NCI-H2029 (cell line): Measurements from ENCODE around the gene MUC5AC.

Experiments
- DNase-seq: peaks from one replicate; lab custom pipeline; 2025; lab: John Stamatoyannopoulos, UW

The MUC5AC gene

GRCh38 chr11:1121813-1122663, 35.7 kb upstream of the MUC5AC start:
- no peak for DNase-seq

DNA sequence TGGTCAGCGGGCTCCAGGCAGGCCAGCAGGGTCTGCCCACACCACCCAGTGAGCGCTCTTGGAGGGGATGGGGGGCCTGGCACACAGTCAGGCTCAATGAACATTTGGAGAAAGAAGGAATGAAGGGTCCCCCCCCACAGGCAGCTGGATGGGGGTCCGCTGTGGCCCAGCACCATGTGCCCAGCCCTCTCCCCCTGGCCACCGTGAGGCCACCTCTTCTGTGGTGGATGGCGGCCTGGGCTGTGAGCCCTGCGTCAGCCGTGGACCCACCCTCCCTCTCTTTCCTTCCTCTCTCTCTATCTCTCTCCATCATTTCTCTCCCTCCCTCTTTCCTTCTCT, 35.1 kb upstream of the MUC5AC start:
- no peak for DNase-seq

- no peak for DNase-seq
Measured at GRCh38 chr11:1123970-1124369, 33.8 kb upstream of the MUC5AC start.

- no peak for DNase-seq
Measured at GRCh38 chr11:1125803-1126202, 31.9 kb upstream of the MUC5AC start.

DNA sequence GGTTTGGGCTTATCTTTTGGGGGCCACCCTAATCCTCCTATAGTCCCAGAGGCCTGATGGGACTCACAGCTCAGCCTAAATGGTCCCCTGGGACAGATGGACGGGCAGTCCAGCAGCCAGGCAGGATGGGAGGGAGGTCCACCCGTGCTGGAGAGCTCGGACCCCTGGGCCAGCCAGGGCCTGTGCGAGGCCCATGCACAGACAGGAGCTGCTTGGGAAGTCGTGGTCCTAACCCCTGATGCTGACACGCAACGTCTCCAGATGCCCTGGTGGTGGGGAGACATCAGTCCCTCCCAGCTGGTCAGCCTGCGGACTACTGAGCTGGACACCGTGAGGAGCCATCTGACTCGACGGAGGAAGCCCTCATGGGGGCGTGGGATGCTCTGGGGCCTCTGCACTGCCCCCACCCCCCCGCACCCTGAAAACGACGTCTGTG, 31.2 kb upstream of the MUC5AC start:
- no peak for DNase-seq

GRCh38 chr11:1126935-1127663, 30.7 kb upstream of the MUC5AC start:
- no peak for DNase-seq

- DNase-seq, result no peak
Measured at GRCh38 chr11:1127664-1128162, 30.0 kb upstream of the MUC5AC start.

- DNase-seq, result no peak
Measured at GRCh38 chr11:1128311-1129142, 29.2 kb upstream of the MUC5AC start.

GRCh38 chr11:1129143-1129610, 28.6 kb upstream of the MUC5AC start:
- no peak for DNase-seq

DNA sequence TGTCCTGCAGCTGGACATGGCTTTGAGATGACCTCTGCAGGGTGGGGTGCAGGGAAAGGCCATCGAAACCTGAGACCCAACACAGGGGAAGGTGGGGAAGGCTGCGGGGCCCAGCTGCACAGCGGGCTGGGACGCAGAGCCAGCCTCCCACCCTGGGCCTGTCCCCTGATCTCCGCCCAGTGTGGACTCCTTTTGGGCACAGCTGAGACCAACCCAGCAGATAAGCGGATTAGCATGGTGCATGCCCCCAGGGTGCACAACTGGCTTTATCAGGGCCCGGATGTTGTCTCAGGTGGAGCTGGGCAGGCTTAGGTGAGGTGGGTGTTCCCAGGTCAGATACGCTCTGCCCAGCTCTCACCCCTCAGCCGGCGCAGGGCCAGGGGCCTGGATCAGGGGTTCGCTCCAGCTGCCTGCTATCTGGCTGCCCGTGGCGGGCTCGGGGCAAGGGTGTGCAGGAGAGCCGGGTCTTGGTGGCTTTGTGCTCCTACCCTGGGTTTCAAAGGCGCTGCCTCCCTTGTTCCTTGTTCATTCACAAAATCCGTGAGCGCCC, 28.1 kb upstream of the MUC5AC start:
- DNase-seq, result no peak

GRCh38 chr11:1130276-1131032, 27.3 kb upstream of the MUC5AC start:
- no peak for DNase-seq

- no peak for DNase-seq
Measured at GRCh38 chr11:1131033-1131911, 26.5 kb upstream of the MUC5AC start.

- no peak for DNase-seq
Measured at GRCh38 chr11:1134848-1135445, 22.8 kb upstream of the MUC5AC start.

DNA sequence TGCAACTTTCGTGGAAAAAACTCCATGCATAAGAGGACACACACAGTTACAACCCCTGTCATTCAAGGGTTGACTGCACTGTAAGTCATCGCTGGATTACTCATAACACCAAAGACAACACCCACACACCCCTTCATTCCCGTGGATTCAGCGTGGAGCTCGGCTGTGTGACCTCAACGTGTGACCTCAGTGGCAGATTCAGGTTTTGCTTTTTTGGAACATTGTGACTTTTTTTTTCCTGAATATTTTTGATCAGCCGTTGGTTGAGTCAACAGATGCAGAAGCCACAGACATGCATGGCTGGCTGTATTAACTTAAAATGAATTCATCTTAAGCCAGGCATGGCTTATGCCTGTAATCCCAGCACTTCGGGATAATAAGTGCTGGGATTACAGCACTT, 19.7 kb upstream of the MUC5AC start:
- no peak for DNase-seq

DNA sequence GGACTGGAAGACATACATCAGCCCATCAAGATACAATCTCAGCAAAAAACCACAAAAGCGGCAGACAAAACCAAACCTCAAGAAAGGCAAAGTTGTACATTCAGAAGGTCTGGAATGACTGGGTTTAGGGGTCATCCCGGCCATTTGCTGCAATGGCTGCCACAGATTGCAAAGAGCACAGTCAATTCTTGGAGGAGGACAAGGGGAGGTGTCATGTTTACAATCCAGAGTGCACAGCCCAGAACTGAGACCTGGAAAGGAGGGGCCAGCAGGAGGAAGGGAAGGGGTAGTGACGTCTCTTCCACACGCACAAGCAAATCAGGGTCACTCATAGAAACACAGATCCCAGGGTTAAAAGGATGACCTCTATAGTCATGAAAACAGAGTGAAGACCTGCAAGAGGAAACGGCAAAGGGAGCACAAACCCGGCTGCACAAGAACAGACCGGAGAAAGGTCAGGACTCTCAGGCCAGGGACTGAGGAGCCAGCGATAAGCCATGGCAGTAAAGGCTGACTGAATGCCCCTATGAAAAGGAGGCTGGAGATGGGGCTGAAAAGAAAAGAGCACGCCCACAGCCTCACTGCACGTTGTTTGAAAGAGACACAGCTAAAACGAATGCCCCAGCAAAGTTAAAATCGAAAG, 18.2 kb upstream of the MUC5AC start:
- DNase-seq, result no peak

GRCh38 chr11:1140642-1141490, 16.9 kb upstream of the MUC5AC start:
- DNase-seq, result no peak

DNA sequence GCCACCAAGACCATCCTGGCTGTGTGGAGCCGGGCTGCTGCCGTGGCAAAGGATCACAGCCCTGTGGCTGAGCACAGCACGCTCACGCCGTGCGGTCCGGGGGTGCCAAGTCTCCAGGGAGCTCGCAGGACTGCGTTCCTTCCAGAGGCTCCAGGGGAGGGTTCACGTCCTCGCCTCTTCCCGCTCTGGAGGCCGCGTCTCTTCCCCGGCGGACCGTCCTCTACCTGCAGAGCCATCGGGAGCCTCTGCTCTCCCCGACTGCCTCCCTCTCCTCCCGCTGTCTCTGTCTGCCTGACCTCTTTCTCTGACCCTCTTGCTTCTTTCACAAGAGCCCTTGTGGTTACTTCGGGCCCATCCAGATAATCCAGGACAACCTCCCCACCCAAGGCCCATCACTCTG, 11.4 kb upstream of the MUC5AC start:
- no peak for DNase-seq

DNA sequence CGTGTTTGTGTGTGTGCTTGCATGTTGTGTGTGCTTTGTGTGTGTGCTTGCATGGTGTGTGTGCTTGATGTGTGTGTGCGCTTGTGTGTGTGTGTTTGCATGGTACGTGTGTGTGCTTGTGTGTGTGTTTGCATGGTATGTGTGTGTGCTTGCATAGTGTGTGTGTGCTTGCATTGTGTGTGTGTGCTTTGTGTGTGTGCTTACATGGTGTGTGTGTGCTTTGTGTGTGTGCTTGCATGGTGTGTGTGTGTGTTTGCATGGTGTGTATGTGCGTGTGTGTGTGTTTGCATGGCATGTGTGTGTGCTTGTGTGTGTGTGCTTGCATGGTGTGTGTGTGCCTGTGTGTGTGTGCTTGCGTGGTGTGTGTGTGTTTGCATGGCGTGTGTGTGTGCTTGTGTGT, 10.0 kb upstream of the MUC5AC start:
- no peak for DNase-seq
